ENCODE results near the gene HOXB5. TPM values are rescaled to one million over a fixed set of nuclear protein-coding genes. Genes with fewer than 3 reads are reported as not detected.

Gene HOXB5
- total RNA-seq, 1 experiment from 2014 or later = not detected

- Histone ChIP-seq H3K4ac (ENCODE audit: low read depth, low read length) (no peak overlapping the region), H3K27me3 (ENCODE audit: insufficient read depth, low read length) (peaks cover 96% of the 10 kb centered on the region), H3K4me1 (ENCODE audit: insufficient read depth, low read length) (no peaks in the 10 kb centered on the region), H3K9me3 (ENCODE audit: control insufficient read depth, low read depth, low read length) (no peaks in the 10 kb centered on the region), H4K5ac (ENCODE audit: insufficient read length, low read depth, low read length) (no peak overlapping the region), H3K4me2 (ENCODE audit: insufficient read depth, insufficient read length, low read length) (no peak overlapping the region), H2AFZ (ENCODE audit: low read length) (no peak overlapping the region), H3K79me2 (ENCODE audit: insufficient read depth, low read length) (no peaks in the 10 kb centered on the region), H3K79me1 (ENCODE audit: insufficient read depth, low read depth, low read length, poor library complexity, severe bottlenecking) (no peaks in the 10 kb centered on the region), H3K23ac (ENCODE audit: insufficient read length, low read depth, low read length) (no peak overlapping the region), H3K56ac (ENCODE audit: insufficient read length, low read depth, low read length) (no peak overlapping the region), H2BK20ac (ENCODE audit: low read depth, low read length, poor library complexity, severe bottlenecking) (no peak overlapping the region), H3K18ac (ENCODE audit: insufficient read length, low read depth, low read length) (no peak overlapping the region), H2BK15ac (ENCODE audit: low read depth, low read length) (no peak overlapping the region), H4K91ac (ENCODE audit: insufficient read length, low read depth, low read length) (no peak overlapping the region), H4K20me1 (ENCODE audit: control insufficient read depth, insufficient read depth, insufficient read length) (no peaks in the 10 kb centered on the region), H3K27ac (ENCODE audit: insufficient read length, low read depth, low read length) (no peak overlapping the region), H3K9ac (ENCODE audit: extremely low read depth, insufficient read length, low read length) (no peak overlapping the region), H3T11ph (ENCODE audit: low read length) (no peak overlapping the region), H3K14ac (ENCODE audit: insufficient read depth, low read length) (no peak overlapping the region), H2BK120ac (ENCODE audit: low read depth, low read length, poor library complexity, severe bottlenecking) (no peak overlapping the region), H2AK5ac (ENCODE audit: insufficient read length, low read length) (no peak overlapping the region), H2BK5ac (ENCODE audit: insufficient read length, low read length) (no peak overlapping the region), H4K8ac (replicated peaks; ENCODE audit: insufficient read length, low read depth, low read length) (no peak overlapping the region), H3K23me2 (ENCODE audit: insufficient read length, low read depth, low read length, poor library complexity, severe bottlenecking) (peaks cover 5% of the 10 kb centered on the region), H2BK12ac (ENCODE audit: insufficient read length, low read depth, low read length) (no peak overlapping the region)
- DNase-seq = no peak
- Mint-ChIP-seq H3K27me3 (ENCODE audit: low read depth) (peaks cover 100% of the 10 kb centered on the region), H3K4me3 (no peak overlapping the region), H3K27ac (no peak overlapping the region), H3K9me3 (peaks cover 9 to 16% of the 10 kb centered on the region in 2 experiments), H3K4me1 (peaks cover 12 to 25% of the 10 kb centered on the region in 2 experiments), H3K36me3 (ENCODE audit: insufficient read depth in 1 of 3, low read depth in 3 of 3) (no peaks in the 10 kb centered on the region; a peak in 1 of 7 replicates)
- no peak for TF ChIP-seq CTCF (conservative IDR thresholded peaks at IDR 0.05)
Measured at GRCh38 chr17:48609033-48609432, 15.5 kb upstream of the HOXB5 start.
